Stimulated activated CD4-positive, alpha-beta T cell treated with anti-CD3 and anti-CD28 coated beads, TNF-alpha, amount 100 ng/mL, for 24 hours (primary cell): ENCODE results near the gene DERL2.

Experiments
- DNase-seq, 3 experiments: peaks; one replicate each; pipeline ENCODE4 v3.0.0-alpha.2; 2020; ENCODE audit warnings: low read depth in 3 of 3

DERL2 gene

DNA sequence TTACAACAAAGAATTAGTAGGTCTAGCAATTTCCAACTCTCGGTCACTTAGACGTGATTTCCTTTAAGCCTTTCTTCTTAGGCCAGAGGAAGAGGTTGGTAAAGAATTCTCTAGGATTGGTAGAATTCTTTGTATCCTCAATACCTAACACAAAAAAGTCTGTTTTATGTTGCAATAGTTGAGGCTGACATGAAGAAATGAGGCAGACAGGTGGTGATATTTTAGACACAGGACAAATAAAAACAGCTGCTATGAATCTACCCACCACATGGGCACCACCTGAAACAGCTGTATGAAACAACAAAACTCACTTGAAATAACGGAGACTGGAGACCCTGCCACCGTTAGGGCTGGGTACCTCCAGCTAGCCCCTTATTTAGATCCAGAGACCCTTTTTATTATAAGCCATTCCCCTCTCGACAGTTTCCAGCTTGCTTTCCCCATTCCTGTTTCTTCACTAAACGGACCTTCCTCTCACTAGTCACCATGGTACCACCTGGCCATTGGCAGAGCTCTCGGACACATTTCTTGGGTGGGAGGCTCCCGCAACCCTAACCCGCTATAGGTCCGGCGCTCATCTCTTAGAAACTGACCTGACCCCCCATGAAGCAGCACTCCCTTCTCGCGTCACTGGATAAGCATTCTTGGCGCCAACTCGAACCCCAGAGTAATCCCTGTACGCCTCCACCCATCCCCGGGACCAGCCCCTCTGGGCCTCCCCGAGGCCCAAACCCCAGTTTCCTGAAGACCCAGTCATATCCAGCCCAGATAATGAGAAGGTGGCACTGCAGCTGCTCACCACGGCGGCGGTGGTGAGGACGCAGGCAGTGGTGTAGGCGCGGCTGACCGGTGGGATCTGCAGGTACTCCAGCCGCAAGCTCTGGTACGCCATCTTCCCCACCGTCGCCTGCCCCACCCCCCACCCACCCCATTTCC, at the start of gene DERL2:
Gene DERL2, minus strand, starts transcription at position 909 of the 936 bp plus-strand sequence. Its CDS starts 17 bp downstream, at position 892.
- no peak for DNase-seq

DNA sequence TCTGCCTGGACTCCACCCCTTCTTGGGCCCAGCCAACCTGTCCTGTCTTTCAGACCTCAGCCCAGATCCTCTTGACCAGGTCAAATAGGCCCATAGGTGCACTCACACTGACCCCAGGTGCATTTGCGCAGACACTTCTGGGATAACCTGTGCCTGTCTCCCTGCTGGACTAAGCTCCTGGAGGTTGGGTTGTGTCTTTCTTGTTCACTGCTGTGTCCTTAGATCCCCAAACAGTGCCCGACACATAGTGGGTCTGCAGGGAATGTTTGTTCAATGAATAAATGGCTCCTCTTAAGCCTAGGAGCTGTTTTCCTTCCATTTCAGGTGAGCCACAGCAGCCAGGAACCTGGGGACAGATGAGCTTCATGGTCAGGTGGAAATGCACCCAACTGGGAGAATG, 49.5 kb upstream of the DERL2 start:
- DNase-seq = no peak

DNA sequence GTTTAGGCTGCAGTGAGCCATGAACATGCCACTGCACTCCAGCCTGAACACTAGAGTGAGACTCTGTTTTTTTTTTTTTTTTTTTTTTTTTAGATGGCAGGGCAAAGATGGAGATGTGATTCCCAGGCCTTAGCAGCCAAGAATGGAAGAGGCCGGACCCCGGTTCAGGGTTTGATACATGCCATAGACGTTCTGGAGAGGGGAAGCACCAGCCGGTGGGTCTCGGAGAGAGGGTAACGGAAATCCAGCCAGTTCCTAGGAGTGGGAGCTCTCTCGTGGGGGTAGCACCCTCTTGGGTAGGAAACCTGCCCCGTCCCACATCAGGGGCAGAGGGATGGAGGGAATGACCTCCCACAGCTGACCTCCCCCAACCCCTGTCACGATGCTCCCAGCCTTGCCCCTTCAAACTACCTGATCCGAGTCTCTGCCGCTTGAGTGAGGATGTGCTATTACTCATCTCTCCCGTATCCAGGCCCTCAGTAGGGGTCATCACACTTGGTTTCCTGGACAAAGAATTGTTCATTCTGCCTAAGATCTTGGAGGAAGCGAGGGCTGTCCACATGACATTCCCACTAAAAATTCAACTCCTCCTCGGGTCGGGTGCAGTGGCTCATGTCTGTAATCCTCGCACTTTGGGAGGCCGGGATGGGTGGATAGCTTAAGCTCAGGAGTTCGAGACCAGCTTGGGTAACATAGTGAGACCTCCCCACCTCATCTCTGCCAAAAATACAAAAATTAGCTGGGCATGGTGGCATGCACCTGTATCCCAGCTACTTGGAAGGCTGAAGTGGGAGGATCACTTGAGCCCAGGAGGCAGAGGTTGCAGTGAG, 47.7 kb upstream of the DERL2 start:
- no peak for DNase-seq

DNA sequence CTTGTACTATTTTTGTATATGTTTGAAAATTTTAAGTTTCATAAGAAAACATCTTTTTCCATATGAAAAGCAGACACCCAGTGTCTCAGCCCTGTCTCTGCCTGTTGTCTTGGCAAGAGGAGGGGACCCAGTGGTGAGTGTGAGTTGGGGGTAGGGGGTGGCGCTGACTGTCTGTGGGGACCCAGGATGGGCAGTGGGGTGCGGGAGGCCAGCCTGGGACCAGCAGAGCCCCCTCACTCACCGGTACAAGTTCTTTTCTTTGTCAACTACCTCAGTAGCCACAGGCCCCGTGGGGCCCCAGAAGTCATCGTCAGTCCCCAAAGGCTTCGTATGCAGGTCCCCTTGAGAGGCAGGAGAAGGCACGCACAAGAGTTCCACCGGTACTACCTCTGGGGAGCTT, 46.6 kb upstream of the DERL2 start:
- DNase-seq = no peak

DNA sequence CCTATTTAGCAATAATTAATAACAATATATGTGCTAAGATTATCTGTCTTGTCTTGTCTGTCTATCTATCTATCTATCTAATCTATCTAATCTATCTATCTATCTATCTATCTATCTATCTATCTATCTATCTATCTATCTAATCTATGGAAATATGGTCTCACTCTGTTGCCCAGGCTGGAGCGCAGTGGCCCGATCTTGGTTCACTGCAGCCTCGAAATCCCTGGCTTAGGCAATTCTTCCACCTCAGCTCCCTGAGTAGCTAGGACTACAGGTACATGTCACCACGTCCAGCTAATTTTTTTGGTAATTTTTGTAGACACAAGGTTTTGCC, 45.1 kb upstream of the DERL2 start:
- no peak for DNase-seq

DNA sequence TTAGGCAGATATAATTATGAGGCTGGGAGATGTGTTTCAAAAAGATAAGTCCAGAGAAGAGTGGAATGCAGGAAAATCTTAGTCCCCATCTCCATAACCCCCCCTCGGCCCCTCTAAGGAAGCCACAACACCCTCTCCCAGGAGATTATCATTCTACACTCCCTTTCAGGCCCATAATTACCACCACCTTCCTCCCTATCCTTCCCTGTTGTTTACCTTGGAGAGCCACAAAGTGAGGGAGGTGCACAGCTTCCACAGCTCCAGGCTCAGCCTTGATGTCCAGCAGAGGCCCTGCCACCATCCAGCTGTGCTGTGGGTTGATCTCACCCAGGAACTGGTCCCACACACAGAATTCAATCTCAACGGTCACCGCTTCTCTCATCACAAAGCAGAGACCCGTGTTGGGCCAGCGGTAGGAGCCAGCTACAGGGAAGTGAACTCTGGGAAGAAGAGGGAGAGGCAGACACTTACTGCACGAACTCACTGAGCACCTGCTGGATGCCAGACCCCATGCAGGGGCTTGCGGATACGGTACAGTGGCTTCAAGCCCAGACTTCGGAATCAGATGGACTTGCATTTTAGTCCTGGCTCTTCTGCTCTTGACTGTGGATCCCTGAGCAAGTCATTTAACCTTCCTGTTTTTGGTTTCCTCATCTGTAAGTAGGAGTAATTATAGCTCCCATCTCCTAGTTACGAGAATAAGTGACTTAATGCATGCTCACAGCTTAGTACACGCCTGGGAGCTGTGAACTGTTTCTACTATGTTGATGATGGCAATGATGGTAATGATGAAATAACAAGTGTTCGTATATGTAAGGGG, 44.5 kb upstream of the DERL2 start:
- no peak for DNase-seq

DNA sequence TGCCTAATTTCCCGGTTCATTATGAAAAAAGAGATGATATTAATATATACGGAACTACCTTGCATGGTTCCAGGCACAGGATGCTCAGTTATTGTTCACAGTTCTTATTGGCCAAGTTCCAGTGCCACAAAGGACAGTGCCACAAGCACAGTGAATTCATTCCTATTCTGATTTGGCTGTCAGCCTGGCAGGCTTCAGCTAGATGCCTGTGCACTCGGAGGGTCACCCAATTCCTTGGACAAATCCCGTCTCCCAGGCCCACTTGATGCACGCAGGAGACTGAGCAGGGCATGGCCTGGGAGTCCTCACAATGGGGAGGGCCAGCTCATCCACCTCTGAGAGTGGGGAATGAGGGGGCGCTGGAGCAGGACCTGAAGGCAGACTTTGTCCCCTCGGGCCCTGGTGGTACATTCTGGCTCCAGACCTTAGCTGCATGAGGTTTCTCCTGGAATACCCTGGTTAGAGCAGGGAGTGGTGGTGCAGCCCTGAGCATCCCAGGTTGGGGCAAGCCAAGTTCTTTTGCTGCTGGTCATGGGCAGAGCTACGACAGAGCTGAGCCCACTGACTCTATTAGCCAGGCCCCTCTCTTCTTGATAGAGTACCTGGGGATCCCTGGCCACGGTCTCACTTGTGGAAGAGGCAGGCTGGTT, 41.7 kb upstream of the DERL2 start:
- no peak for DNase-seq

DNA sequence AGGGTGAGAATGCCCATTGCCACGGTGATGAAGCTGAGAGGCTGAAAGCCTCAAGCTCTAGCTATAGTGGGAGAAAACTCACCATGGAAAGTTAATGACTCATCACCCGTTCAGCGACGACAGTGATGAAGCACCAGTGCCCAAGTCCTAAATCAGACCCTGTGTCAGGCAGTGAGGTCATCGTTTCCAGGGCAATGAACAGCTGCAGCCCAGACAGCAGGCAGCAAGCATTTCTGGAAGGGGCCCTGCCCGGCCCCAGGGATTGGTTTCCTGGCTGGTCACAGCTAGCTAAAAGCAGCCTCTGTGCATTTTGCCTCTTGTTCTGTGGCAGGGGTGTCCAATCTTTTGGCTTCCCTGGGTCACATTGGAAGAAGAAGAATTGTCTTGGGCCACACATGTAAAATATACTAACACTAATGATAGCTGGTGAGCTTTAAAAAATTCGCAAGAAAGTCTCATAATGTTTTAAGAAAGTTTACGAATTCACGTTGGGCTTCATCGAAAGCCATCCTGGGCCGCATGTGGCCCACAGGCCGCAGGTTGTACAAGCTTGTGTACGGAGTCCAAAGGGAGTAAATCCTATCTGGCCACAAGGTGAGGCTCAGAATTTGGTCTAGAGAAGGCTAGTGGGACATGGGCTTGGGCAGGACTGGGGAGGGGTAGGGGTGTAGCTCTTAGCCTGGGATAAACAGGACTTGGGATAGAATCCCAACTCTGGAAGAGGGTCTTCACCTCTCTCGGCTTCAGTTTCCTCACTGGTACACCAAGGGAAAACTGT, 41.0 kb upstream of the DERL2 start:
- peak; percentile 48 to 77 (median 52) for DNase-seq

DNA sequence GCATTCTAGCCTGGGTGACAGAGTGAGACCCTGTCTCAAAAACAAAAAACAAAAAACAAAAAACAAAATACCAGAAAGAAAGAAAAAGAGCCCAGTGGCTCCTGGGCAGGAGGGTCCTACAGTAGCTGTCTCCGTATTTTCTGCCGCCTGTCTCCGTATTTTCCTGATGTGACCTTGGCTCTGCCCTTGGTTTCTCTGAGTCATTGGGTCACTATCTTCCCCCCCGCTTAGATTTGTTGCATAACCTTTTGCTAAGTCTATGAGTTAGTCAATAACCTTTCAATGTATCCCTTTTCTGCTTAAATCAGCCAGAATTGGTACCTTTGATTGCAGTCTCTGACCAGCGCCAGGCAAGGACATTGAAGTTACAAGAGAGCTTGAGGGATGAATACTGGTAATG, 37.3 kb upstream of the DERL2 start:
- no peak for DNase-seq

DNA sequence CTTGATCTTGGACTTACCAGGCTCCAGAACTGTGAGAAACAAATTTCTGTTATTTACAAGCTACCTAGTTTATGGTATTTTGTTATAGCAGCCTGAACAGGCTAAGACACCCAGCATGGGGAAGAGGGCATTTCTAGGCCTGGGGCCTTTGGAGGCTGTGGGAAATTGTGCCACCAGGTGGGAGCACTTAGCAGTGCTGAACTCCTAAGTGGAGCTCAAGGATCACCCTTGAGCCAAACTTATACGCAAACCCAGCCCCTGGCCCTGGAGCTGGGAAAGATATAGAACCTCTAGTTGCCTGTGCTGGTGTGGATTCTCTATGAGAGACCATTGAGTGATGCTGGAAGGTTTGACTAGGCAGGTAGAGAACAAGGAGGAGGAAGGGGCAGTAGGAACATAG, 36.5 kb upstream of the DERL2 start:
- DNase-seq = no peak

DNA sequence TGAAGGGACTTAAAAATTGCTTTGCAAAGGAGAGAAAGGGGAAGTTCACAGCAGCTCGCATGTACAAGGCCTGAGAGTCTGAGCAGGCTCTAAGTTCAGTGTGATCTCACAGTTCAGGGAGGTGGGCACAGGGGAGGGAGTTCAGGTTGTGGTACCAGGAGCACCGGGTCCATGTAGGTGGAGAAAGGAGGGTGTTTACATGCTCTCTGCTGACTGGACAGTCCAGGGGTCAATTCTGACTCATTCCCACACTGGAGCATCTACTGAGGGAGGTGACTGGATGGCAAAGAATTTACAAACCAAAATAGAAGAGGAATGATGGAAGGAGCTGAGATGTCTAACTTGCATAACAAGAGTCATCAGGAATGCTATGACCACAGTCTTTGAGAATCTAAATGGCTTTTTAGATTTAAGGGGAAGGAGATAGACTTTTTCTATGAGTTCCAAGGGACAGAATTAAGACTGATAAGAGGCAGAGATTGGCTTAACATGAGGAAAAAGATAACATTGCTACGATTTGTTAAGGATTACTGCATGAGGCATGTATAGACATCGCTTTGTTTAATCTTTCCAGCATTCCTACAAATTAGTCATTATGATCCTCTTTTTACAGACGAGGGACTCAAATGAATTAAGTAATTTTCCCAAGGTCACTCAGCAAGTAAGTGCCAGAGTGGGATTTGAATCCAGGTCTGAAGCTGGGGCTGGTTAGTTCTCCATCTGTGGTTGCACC, 30.2 kb upstream of the DERL2 start:
- no peak for DNase-seq

DNA sequence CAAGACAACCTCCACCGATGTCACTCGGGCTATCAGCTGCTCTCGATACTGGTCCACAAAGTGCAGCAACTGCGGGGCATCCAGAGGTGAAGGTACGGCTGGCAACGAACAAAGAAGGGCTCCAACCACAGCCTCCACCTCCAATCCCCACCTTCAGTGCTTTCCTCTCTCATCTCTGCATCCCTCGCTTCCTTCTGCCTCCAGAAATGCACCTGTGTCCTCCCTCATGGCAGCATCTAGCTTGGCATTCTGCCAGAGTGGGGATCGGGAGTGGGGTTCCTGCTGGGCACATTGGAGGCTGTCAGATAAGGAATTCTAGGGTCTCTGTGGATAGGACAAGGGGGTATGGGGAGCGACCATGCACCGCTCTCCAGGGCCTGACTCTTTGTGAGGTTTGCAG, 29.0 kb upstream of the DERL2 start:
- DNase-seq = no peak

DNA sequence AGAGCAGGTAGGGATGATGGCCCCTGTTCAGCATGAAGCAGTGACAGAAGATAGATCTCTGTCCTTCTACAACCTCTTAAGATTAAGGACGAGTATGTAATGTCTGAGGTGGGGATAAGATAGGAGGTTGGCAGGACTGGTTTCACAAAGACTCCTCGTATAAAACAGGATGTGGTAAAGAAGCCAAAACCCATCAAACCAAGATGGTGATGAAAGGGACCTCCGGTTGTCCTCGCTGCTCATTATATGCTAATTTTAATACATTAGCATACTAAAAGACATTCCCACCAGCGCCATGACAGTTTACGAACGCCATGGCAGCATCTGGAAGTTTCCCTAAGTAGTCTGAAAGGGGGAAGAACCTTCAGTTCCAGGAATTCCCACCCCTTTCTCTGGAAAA, 27.6 kb upstream of the DERL2 start:
- no peak for DNase-seq

DNA sequence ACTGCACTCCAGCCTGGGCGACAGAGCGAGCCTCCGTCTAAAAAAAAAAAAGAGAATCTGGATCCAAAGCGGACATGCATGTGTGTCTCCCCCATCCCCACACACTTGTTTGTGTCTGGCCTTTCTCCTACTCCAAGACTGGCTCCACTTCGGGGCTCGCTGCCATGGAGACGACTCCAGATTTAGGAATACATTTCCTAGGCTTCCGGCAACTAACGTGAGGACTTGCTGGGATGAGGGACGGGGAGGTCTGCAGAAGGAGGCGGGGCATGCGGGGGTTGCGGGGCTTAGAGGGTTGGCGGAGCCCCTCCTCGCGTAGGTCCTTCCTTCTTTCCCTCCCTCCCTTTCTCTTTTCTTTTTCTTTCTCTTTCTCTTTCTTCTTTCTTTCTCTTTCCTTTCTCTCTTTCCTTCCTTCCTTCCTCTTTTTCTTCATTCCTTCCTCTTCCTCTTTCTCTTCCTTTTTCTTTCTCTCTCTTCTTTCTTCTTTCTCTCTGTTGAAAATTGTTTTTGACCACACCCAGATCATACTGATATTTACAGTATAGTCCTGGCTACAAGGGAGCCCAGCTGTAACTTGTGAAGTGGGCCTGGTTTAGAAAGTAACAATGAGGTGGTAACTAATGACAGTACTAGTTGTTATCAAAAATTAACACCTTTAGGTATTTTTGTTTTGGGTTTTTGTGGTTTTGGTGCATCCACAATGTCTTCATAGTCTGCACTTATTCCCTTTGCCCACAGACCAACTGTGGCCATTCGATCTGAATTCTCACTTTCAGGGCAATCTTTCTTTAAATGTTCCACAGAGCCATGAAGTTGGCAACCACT, 25.6 kb upstream of the DERL2 start:
- DNase-seq = no peak

DNA sequence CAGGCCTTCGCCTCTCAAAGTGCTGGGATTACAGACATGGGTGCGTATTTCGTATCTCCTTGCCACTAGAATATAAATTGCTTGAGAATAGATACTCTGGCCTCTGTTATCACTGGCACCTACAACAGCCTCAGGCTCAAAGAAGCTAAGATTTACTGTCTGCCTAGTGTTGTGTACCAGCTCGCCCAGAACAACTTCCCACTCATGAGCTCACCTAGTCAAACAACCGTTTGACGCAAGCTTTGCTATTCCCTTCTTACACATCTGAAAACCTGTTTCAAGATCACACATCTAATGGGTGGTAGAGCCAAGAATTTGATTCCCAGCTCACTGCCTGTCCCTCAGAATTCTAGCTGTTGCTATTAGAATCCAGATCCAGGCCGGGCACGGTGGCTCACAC, 24.8 kb upstream of the DERL2 start:
- DNase-seq = no peak

DNA sequence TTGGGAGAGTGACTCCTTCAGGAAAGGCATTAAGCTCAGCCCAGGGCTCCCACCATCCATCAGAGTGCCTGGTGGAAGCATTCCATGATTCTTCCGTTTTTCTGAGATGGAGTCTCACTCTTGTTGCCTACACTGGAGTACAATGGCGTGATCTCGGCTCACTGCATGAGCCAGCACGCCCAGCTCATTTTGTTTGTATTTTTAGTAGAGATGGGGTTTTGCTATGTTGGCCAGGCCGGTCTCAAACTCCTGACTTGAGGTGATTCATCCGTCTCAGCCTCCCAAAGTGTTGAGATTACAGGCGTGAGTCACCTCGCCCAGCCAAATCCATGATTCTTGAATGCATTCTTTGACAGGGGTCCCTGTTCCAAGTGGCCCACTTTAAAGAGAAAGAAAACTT, 23.5 kb upstream of the DERL2 start:
- no peak for DNase-seq

DNA sequence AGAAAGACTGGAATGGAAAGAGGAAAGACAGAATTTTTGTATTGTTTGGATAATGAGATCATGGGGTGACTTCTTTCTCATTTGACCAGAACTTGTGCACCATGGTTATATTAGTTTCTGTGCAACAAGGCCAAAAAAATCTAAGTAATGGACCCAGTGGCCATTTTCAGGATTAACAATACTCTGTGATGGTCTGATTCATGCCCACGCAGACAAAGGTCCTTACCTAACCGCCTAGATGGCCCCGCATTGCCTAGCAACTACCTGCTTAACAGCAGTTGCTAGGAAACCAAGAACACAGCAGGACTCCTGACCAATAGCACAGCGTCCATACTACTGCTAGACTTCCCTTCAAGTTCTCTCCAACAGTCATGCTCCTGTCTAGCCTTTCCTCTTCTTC, 22.8 kb upstream of the DERL2 start:
- no peak for DNase-seq

DNA sequence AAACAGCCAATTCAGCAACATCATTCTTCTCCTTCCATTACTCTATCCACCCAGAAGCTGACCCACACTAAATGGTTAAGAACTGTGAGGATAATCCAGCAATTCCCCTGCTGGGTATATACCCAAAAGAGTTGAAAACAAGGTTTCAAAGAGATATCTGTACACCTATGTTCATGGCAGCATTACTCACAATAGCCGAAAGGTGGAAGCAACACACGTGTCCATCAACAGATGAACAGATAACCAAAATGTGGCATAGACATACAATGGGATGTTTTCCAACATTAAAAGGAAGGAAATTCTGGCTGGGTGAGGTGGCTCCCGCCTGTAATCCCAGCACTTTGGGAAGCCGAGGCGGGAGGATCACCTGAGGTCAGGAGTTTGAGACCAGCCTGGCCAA, 20.3 kb upstream of the DERL2 start:
- no peak for DNase-seq

DNA sequence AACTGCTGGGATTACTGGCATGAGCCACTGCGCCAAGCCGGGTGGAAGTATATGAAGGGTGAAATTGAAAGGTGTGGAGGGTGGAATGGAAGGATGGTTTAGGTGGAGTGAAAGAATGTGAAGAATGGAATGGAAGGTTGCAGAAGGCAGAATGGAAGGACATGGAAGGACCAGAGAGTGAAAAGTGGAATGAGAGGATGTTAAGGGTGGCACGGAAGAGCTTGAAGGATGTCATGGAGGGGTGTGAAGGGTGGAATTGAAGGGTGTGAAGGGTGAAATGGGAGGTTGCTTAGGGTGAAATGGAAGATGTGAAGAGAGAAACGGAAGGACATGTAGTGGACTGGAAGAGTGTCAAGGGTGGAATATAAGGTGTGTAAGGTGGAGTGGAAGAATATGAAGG, 16.6 kb upstream of the DERL2 start:
- no peak for DNase-seq
